HEK293 (cell line): Measurements from ENCODE around the gene FREM1.

ENCODE experiments used
- BCL11A ChIP-seq: fragments of 450-650 bp; formaldehyde crosslinking; IDR thresholded peaks from 2 replicates; pipeline ENCODE4 v1.5.1; 2016; ENCODE audit warnings: low read depth, missing biosample characterization, missing genetic modification characterization
- CTCF ChIP-seq: fragments of 450-650 bp; formaldehyde crosslinking; IDR thresholded peaks from 2 replicates; pipeline ENCODE4 v1.5.1; 2016; ENCODE audit warnings: missing biosample characterization, missing genetic modification characterization
- EGR2 ChIP-seq: fragments of 450-650 bp; formaldehyde crosslinking; IDR thresholded peaks from 2 replicates; pipeline ENCODE4 v1.5.1; 2016; ENCODE audit warnings: low read depth, missing biosample characterization, missing genetic modification characterization
- FEZF1 ChIP-seq: fragments of 450-650 bp; formaldehyde crosslinking; IDR thresholded peaks from 2 replicates; pipeline ENCODE4 v1.5.1; 2016; ENCODE audit warnings: missing biosample characterization, missing genetic modification characterization
- HOXC10 ChIP-seq: sonication (generic); formaldehyde crosslinking; IDR thresholded peaks from 2 replicates; pipeline ENCODE4 v1.8.1; 2023; ENCODE audit warnings: mild to moderate bottlenecking, missing genetic modification reagents
- HOXD13 ChIP-seq: sonication (generic); formaldehyde crosslinking; IDR thresholded peaks from 2 replicates; pipeline ENCODE4 v1.8.0; 2022; ENCODE audit warnings: missing genetic modification reagents, borderline replicate concordance
- IKZF3 ChIP-seq: fragments of 450-650 bp; IDR thresholded peaks from 2 replicates; pipeline ENCODE4 v1.5.0; 2018; ENCODE audit warnings: missing biosample characterization, mild to moderate bottlenecking, missing genetic modification characterization, moderate library complexity
- KLF1 ChIP-seq: fragments of 450-650 bp; formaldehyde crosslinking; IDR thresholded peaks from 2 replicates; pipeline ENCODE4 v1.5.1; 2016; ENCODE audit warnings: missing biosample characterization, missing genetic modification characterization
- KLF17 ChIP-seq: fragments of 450-650 bp; formaldehyde crosslinking; IDR thresholded peaks from 2 replicates; pipeline ENCODE4 v1.5.1; 2016; ENCODE audit warnings: missing biosample characterization, missing genetic modification characterization
- OVOL3 ChIP-seq: fragments of 450-650 bp; formaldehyde crosslinking; IDR thresholded peaks from 2 replicates; pipeline ENCODE4 v1.5.1; 2016; ENCODE audit warnings: missing biosample characterization, missing genetic modification characterization
- PRDM6 ChIP-seq: fragments of 450-650 bp; formaldehyde crosslinking; IDR thresholded peaks from 2 replicates; pipeline ENCODE4 v1.5.1; 2017; ENCODE audit warnings: missing biosample characterization, missing genetic modification characterization
- SP2 ChIP-seq: fragments of 450-650 bp; formaldehyde crosslinking; IDR thresholded peaks from 2 replicates; pipeline ENCODE4 v1.5.1; 2016; ENCODE audit warnings: missing biosample characterization, missing genetic modification characterization
- TRIM28 ChIP-seq: IDR thresholded peaks from 2 replicates; pipeline ENCODE4 v1.6.1; 2011; ENCODE audit warnings: low read length, control low read depth, borderline replicate concordance
- ZBTB17 ChIP-seq: fragments of 450-650 bp; formaldehyde crosslinking; IDR thresholded peaks from 2 replicates; pipeline ENCODE4 v1.5.1; 2016; ENCODE audit warnings: missing biosample characterization, missing genetic modification characterization
- ZBTB8A ChIP-seq: fragments of 450-650 bp; formaldehyde crosslinking; IDR thresholded peaks from 2 replicates; pipeline ENCODE4 v1.5.1; 2016; ENCODE audit warnings: missing biosample characterization, missing genetic modification characterization
- ZFP41 ChIP-seq: fragments of 450-650 bp; formaldehyde crosslinking; IDR thresholded peaks from 2 replicates; pipeline ENCODE4 v1.5.1; 2016; ENCODE audit warnings: missing biosample characterization, missing genetic modification characterization, borderline replicate concordance
- ZNF114 ChIP-seq: fragments of 450-650 bp; formaldehyde crosslinking; IDR thresholded peaks from 2 replicates; pipeline ENCODE4 v1.5.0; 2017; ENCODE audit warnings: missing biosample characterization, missing genetic modification characterization
- ZNF138 ChIP-seq: fragments of 450-650 bp; formaldehyde crosslinking; IDR thresholded peaks from 2 replicates; pipeline ENCODE4 v1.5.1; 2016; ENCODE audit warnings: missing biosample characterization, missing genetic modification characterization, borderline replicate concordance
- ZNF146 ChIP-seq: fragments of 450-650 bp; formaldehyde crosslinking; IDR thresholded peaks from 2 replicates; pipeline ENCODE4 v1.5.1; 2016; ENCODE audit warnings: missing biosample characterization, missing genetic modification characterization
- ZNF18 ChIP-seq: fragments of 450-650 bp; formaldehyde crosslinking; IDR thresholded peaks from 2 replicates; pipeline ENCODE4 v1.5.1; 2016; ENCODE audit warnings: missing biosample characterization, missing genetic modification characterization
- ZNF423 ChIP-seq: fragments of 450-650 bp; formaldehyde crosslinking; IDR thresholded peaks from 2 replicates; pipeline ENCODE4 v1.5.1; 2016; ENCODE audit warnings: missing biosample characterization, missing genetic modification characterization
- ZNF473 ChIP-seq: fragments of 450-650 bp; formaldehyde crosslinking; IDR thresholded peaks from 2 replicates; pipeline ENCODE4 v1.5.1; 2017; ENCODE audit warnings: missing biosample characterization, missing genetic modification characterization
- ZNF513 ChIP-seq: fragments of 450-650 bp; IDR thresholded peaks from 2 replicates; pipeline ENCODE4 v1.5.1; 2018; ENCODE audit warnings: missing biosample characterization, missing genetic modification characterization
- ZNF529 ChIP-seq: fragments of 450-650 bp; formaldehyde crosslinking; IDR thresholded peaks from 2 replicates; pipeline ENCODE4 v1.5.1; 2017; ENCODE audit warnings: missing genetic modification characterization, missing biosample characterization; ENCODE audit not compliant: insufficient replicate concordance
- ZNF560 ChIP-seq: fragments of 450-650 bp; formaldehyde crosslinking; IDR thresholded peaks from 2 replicates; pipeline ENCODE4 v1.5.1; 2017; ENCODE audit warnings: missing biosample characterization, missing genetic modification characterization, borderline replicate concordance
- ZNF658 ChIP-seq: fragments of 450-650 bp; formaldehyde crosslinking; IDR thresholded peaks from 2 replicates; pipeline ENCODE4; 2016; ENCODE audit warnings: missing biosample characterization, missing genetic modification characterization
- ZNF664 ChIP-seq: fragments of 450-650 bp; formaldehyde crosslinking; IDR thresholded peaks from 2 replicates; pipeline ENCODE4 v1.5.1; 2016; ENCODE audit warnings: missing biosample characterization, missing genetic modification characterization
- ZNF677 ChIP-seq: fragments of 450-650 bp; IDR thresholded peaks from 2 replicates; pipeline ENCODE4 v1.5.0; 2018; ENCODE audit warnings: missing biosample characterization, mild to moderate bottlenecking, missing genetic modification characterization, moderate library complexity
- ZNF707 ChIP-seq: fragments of 450-650 bp; formaldehyde crosslinking; IDR thresholded peaks from 2 replicates; pipeline ENCODE4 v1.5.1; 2016; ENCODE audit warnings: missing biosample characterization, missing genetic modification characterization
- ZNF777 ChIP-seq: fragments of 450-650 bp; formaldehyde crosslinking; IDR thresholded peaks from 2 replicates; pipeline ENCODE4 v1.5.1; 2017; ENCODE audit warnings: missing biosample characterization, missing genetic modification characterization, borderline replicate concordance
- ZNF791 ChIP-seq: fragments of 450-650 bp; formaldehyde crosslinking; IDR thresholded peaks from 2 replicates; pipeline ENCODE4 v1.5.1; 2016; ENCODE audit warnings: missing biosample characterization, missing genetic modification characterization
- ZNF843 ChIP-seq: fragments of 450-650 bp; formaldehyde crosslinking; IDR thresholded peaks from 2 replicates; pipeline ENCODE4 v1.5.1; 2016; ENCODE audit warnings: missing biosample characterization, missing genetic modification characterization
- ZSCAN4 ChIP-seq: fragments of 450-650 bp; formaldehyde crosslinking; IDR thresholded peaks from 2 replicates; pipeline ENCODE4 v1.5.1; 2017; ENCODE audit warnings: missing biosample characterization, missing genetic modification characterization

FREM1 gene

GRCh38 chr9:14693251-14693861 lies 216.9 kb downstream of the FREM1 start, which contains the start of gene ZDHHC21 (continued):
- TF ChIP-seq ZNF513 (tag by site-specific recombination) (no peak), ZNF529 (tag by site-specific recombination) (no peak), ZNF18 (tag by site-specific recombination) (no peak), KLF1 (tag by site-specific recombination) (no peak), PRDM6 (no peak), HOXD13 (CRISPR knock-in tag) (no peak), FEZF1 (no peak), CTCF (tag by site-specific recombination) (no peak), ZBTB8A (tag by site-specific recombination) (peak; percentile 15; the same call in 1 of the 2 replicates), ZNF791 (tag by site-specific recombination) (no peak), BCL11A (tag by site-specific recombination) (no peak), ZNF658 (tag by site-specific recombination) (no peak), KLF17 (no peak), ZNF423 (tag by site-specific recombination) (no peak), ZNF560 (no peak), ZNF138 (no peak), TRIM28 (no peak), ZFP41 (no peak), ZNF777 (tag by site-specific recombination) (no peak; the same call in 1 of the 2 replicates), EGR2 (tag by site-specific recombination) (peak; percentile 74), ZNF664 (tag by site-specific recombination) (no peak), ZSCAN4 (tag by site-specific recombination) (no peak), ZNF707 (tag by site-specific recombination) (no peak), ZNF114 (tag by site-specific recombination) (no peak), ZNF146 (tag by site-specific recombination) (0 out of 2 replicates have a peak, but pooled peaks have one; percentile 2), ZNF677 (no peak), IKZF3 (tag by site-specific recombination) (no peak), OVOL3 (tag by site-specific recombination) (no peak), SP2 (tag by site-specific recombination) (peak; percentile 59), ZNF473 (tag by site-specific recombination) (no peak), ZNF843 (tag by site-specific recombination) (no peak), HOXC10 (CRISPR knock-in tag) (no peak), ZBTB17 (tag by site-specific recombination) (0 out of 2 replicates have a peak, but pooled peaks have one; percentile 37)
